MCF 10A (cell line): ENCODE results near the gene OR2T12. TPM values are rescaled to one million over a fixed set of nuclear protein-coding genes. Genes with fewer than 3 reads are reported as not detected.

ENCODE experiments used
- total RNA-seq: library from RNA; stranded (reverse); gene quantifications from 2 replicates; pipeline ENCODE4 v1.2.3, GENCODE V29; 2022

Gene OR2T12
- total RNA-seq, 1 experiment from 2014 or later, result not detected

Other genes with a start within 250 kb of the OR2T12 start
- gene OR2L13, start 208.2 kb downstream of the OR2T12 start, total RNA-seq, result not detected in 2 replicates
- not detected in 2 replicates for gene OR2M5, start 158.3 kb downstream of the OR2T12 start, total RNA-seq
- gene OR2M2, start 128.6 kb downstream of the OR2T12 start, total RNA-seq, result not detected in 2 replicates
- not detected in 2 replicates for gene OR2M3, start 106.2 kb downstream of the OR2T12 start, total RNA-seq
- gene OR2M4, start 72.0 kb downstream of the OR2T12 start, total RNA-seq, result not detected in 2 replicates
- not detected in 2 replicates for gene OR2T33, start 25.4 kb downstream of the OR2T12 start, total RNA-seq
- gene OR2M7, start 21.1 kb upstream of the OR2T12 start, total RNA-seq, result not detected in 2 replicates
- gene OR14C36, start 45.4 kb upstream of the OR2T12 start, total RNA-seq, result not detected in 2 replicates
- not detected in 2 replicates for gene OR2T4, start 58.2 kb upstream of the OR2T12 start, total RNA-seq
- not detected in 2 replicates for gene OR2T6, start 72.3 kb upstream of the OR2T12 start, total RNA-seq
- gene OR2T1, start 99.6 kb upstream of the OR2T12 start, total RNA-seq, result not detected in 2 replicates
- not detected in 2 replicates for gene OR2T2, start 142.2 kb upstream of the OR2T12 start, total RNA-seq
- not detected in 2 replicates for gene OR2T3, start 169.9 kb upstream of the OR2T12 start, total RNA-seq
- gene OR2T5, start 185.2 kb upstream of the OR2T12 start, total RNA-seq, result not detected in 2 replicates
- not detected in 2 replicates for gene OR2G6, start 204.6 kb upstream of the OR2T12 start, total RNA-seq